H9 (cell line): Measurements from ENCODE around the gene GYG2. TPM values are rescaled to one million over a fixed set of nuclear protein-coding genes. Genes with fewer than 3 reads are reported as not detected.

Experiments used
- DNase-seq: peaks from one replicate; pipeline ENCODE4 v3.0.0-alpha.2; 2017
- H2AFZ ChIP-seq: one replicate; pipeline ENCODE4 v1.6.1; 2013; ENCODE audit warnings: mild to moderate bottlenecking, low read length, control low read depth, moderate library complexity
- H2AK5ac ChIP-seq: 2 replicates; pipeline ENCODE4 v1.6.1; 2013; ENCODE audit warnings: low read length, control low read depth, mixed read lengths; ENCODE audit not compliant: insufficient read length
- H2BK120ac ChIP-seq: one replicate; pipeline ENCODE4 v1.6.1; 2013; ENCODE audit warnings: low read depth, mild to moderate bottlenecking, low read length, control low read depth, inconsistent platforms; ENCODE audit not compliant: poor library complexity, severe bottlenecking
- H2BK12ac ChIP-seq: 2 replicates; pipeline ENCODE4 v1.6.1; 2013; ENCODE audit warnings: low read length, control low read depth, mixed read lengths, low read depth; ENCODE audit not compliant: insufficient read length
- H2BK15ac ChIP-seq: 2 replicates; pipeline ENCODE4 v1.6.1; 2013; ENCODE audit warnings: low read depth, low read length, control low read depth
- H2BK20ac ChIP-seq: one replicate; pipeline ENCODE4 v1.6.1; 2013; ENCODE audit warnings: low read depth, mild to moderate bottlenecking, low read length, control low read depth, inconsistent platforms; ENCODE audit not compliant: poor library complexity, severe bottlenecking
- H2BK5ac ChIP-seq: 2 replicates; pipeline ENCODE4 v1.6.1; 2013; ENCODE audit warnings: low read length, control low read depth, mixed read lengths; ENCODE audit not compliant: insufficient read length
- H3K14ac ChIP-seq: 2 replicates; pipeline ENCODE4 v1.6.1; 2013; ENCODE audit warnings: low read length, control low read depth; ENCODE audit not compliant: insufficient read depth
- H3K18ac ChIP-seq: 2 replicates; pipeline ENCODE4 v1.6.1; 2013; ENCODE audit warnings: low read depth, mild to moderate bottlenecking, mixed read lengths, low read length, control low read depth; ENCODE audit not compliant: insufficient read length
- H3K23ac ChIP-seq: 2 replicates; pipeline ENCODE4 v1.6.1; 2013; ENCODE audit warnings: low read length, control low read depth, mixed read lengths, low read depth; ENCODE audit not compliant: insufficient read length
- H3K23me2 ChIP-seq: 2 replicates; pipeline ENCODE4 v1.6.1; 2013; ENCODE audit warnings: low read depth, mild to moderate bottlenecking, mixed read lengths, low read length, control low read depth; ENCODE audit not compliant: insufficient read length, poor library complexity, severe bottlenecking
- H3K27ac ChIP-seq: 2 replicates; pipeline ENCODE4 v1.5.1; 2013; ENCODE audit warnings: low read length, control low read depth, mixed read lengths, low read depth; ENCODE audit not compliant: insufficient read length
- H3K27me3 ChIP-seq: 2 replicates; pipeline ENCODE4 v1.6.1; 2013; ENCODE audit warnings: low read length, control low read depth, inconsistent platforms; ENCODE audit not compliant: insufficient read depth
- H3K4ac ChIP-seq: 2 replicates; pipeline ENCODE4 v1.6.1; 2013; ENCODE audit warnings: low read depth, mild to moderate bottlenecking, control low read depth, inconsistent platforms, low read length, moderate library complexity
- H3K4me1 ChIP-seq: 2 replicates; pipeline ENCODE4 v1.6.1; 2013; ENCODE audit warnings: low read length, control low read depth, inconsistent platforms; ENCODE audit not compliant: insufficient read depth
- H3K4me2 ChIP-seq: 2 replicates; pipeline ENCODE4 v1.6.1; 2013; ENCODE audit warnings: low read length, control low read depth, mixed read lengths; ENCODE audit not compliant: insufficient read length, insufficient read depth
- H3K56ac ChIP-seq: 2 replicates; pipeline ENCODE4 v1.6.1; 2013; ENCODE audit warnings: low read depth, mild to moderate bottlenecking, mixed read lengths, low read length, control low read depth; ENCODE audit not compliant: insufficient read length
- H3K79me1 ChIP-seq: 2 replicates; pipeline ENCODE4 v1.6.1; 2013; ENCODE audit warnings: low read depth, mild to moderate bottlenecking, moderate library complexity, low read length, control low read depth, inconsistent platforms; ENCODE audit not compliant: insufficient read depth, poor library complexity, severe bottlenecking
- H3K79me2 ChIP-seq: 2 replicates; pipeline ENCODE4 v1.6.1; 2013; ENCODE audit warnings: low read length, control low read depth, inconsistent platforms; ENCODE audit not compliant: insufficient read depth
- H3K9ac ChIP-seq: 2 replicates; pipeline ENCODE4 v1.6.1; 2013; ENCODE audit warnings: low read length, control low read depth, mixed read lengths; ENCODE audit not compliant: insufficient read length; ENCODE audit errors: extremely low read depth
- H3K9me3 ChIP-seq: one replicate; pipeline ENCODE4 v1.6.1; 2013; ENCODE audit warnings: low read depth, low read length, inconsistent platforms; ENCODE audit not compliant: control insufficient read depth
- H3T11ph ChIP-seq: one replicate; pipeline ENCODE4 v1.6.1; 2013; ENCODE audit warnings: mild to moderate bottlenecking, low read length, control low read depth, inconsistent platforms
- H4K20me1 ChIP-seq: one replicate; pipeline ENCODE4 v1.6.1; 2013; ENCODE audit not compliant: control insufficient read depth, insufficient read length, insufficient read depth
- H4K5ac ChIP-seq: 2 replicates; pipeline ENCODE4 v1.6.1; 2013; ENCODE audit warnings: low read depth, mild to moderate bottlenecking, mixed read lengths, low read length, control low read depth; ENCODE audit not compliant: insufficient read length
- H4K8ac ChIP-seq: replicated peaks from 2 replicates; pipeline ENCODE4 v1.6.1; 2013; ENCODE audit warnings: low read length, control low read depth, mixed read lengths, low read depth; ENCODE audit not compliant: insufficient read length
- H4K91ac ChIP-seq: 2 replicates; pipeline ENCODE4 v1.6.1; 2013; ENCODE audit warnings: low read depth, mild to moderate bottlenecking, moderate library complexity, mixed read lengths, low read length, control low read depth; ENCODE audit not compliant: insufficient read length
- H3K27ac Mint-ChIP-seq, 3 experiments: 2 replicates in 2 of 3; 3 replicates in 1 of 3; pipeline ENCODE4 v1.8.0; 2020 to 2021; ENCODE audit warnings: mixed read lengths in 3 of 3, mild to moderate bottlenecking in 1 of 3, moderate library complexity in 1 of 3
- H3K27me3 Mint-ChIP-seq: 2 replicates; pipeline ENCODE4 v1.8.0; 2021; ENCODE audit warnings: low read depth, mild to moderate bottlenecking, moderate library complexity, mixed read lengths
- H3K36me3 Mint-ChIP-seq, 3 experiments: 2 replicates in 2 of 3; 3 replicates in 1 of 3; pipeline ENCODE4 v1.8.0; 2020 to 2021; ENCODE audit warnings: low read depth in 3 of 3, mixed read lengths in 3 of 3; ENCODE audit not compliant: insufficient read depth in 1 of 3
- H3K4me1 Mint-ChIP-seq, 2 experiments: 2 replicates each; pipeline ENCODE4 v1.8.0; 2020; ENCODE audit warnings: mixed read lengths in 2 of 2
- H3K4me3 Mint-ChIP-seq, 2 experiments: 2 replicates in 1 of 2; 3 replicates in 1 of 2; pipeline ENCODE4 v1.8.0; 2020 to 2021; ENCODE audit warnings: mild to moderate bottlenecking in 2 of 2, mixed read lengths in 2 of 2, moderate library complexity in 1 of 2
- H3K9me3 Mint-ChIP-seq, 2 experiments: 2 replicates in 1 of 2; 3 replicates in 1 of 2; pipeline ENCODE4 v1.8.0; 2020; ENCODE audit warnings: mild to moderate bottlenecking in 2 of 2, mixed read lengths in 2 of 2, moderate library complexity in 1 of 2
- WGBS: extraction: QIAGEN DNeasy Blood & Tissue Kit; methylation state at CpG from one replicate; pipeline ENCODE4 v1.1.7; 2013; ENCODE audit warnings: missing lambda C conversion rate, low lambda C conversion rate, mixed read lengths; ENCODE audit not compliant: insufficient read length; ENCODE audit errors: extremely low coverage; 5-methylcytosine and 5-hydroxymethylcytosine counted together
- total RNA-seq: library from RNA; stranded (reverse); gene quantifications from 2 replicates; pipeline ENCODE4 v1.2.1, GENCODE V29; 2021
- TF ChIP-seq, protein P1 (sequence below): fragments of 200-600 bp; sonication (generic); conservative IDR thresholded peaks from 3 replicates; pipeline ENCODE4 v1.8.0; 2021; ENCODE audit warnings: antibody characterized with exemption, mild to moderate bottlenecking

The GYG2 gene
- total RNA-seq, 1 experiment from 2014 or later: 95.9 TPM

DNA sequence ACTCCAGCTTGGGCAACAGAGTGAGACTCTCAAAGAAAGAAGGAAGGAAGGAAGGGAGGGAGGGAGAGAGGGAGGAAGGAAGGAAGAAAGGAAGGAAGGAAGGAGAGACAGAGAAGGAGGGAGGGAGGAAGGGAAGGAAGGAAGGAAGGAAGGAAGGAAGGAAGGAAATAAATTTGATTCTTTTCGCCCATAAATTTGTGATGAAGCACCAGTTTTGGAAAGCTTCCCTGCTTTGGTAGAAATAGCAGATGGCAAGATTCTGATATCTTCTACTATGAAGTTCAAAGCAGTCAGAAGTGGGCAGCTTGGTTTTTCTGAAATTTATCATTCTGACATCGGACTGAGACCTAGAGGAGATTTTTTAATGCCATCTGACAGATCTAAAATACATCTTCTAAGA is 11.7 kb upstream of the GYG2 start:
- Histone ChIP-seq H4K8ac (no peak overlapping the region), H3K23ac (no peak overlapping the region), H3K18ac (no peak overlapping the region), H3K27ac (no peak overlapping the region), H2BK5ac (no peak overlapping the region), H2AK5ac (no peak overlapping the region), H3K56ac (no peak overlapping the region), H2AFZ (no peak overlapping the region), H3K79me2 (no peaks in the 10 kb centered on the region), H4K5ac (no peak overlapping the region), H2BK120ac (no peak overlapping the region), H3K23me2 (no peaks in the 10 kb centered on the region), H2BK15ac (no peak overlapping the region), H3K4me2 (no peak overlapping the region), H4K20me1 (no peaks in the 10 kb centered on the region), H4K91ac (no peak overlapping the region), H3K4ac (no peak overlapping the region), H3K14ac (no peak overlapping the region), H3K9ac (no peak overlapping the region), H2BK20ac (no peak overlapping the region), H3K27me3 (no peaks in the 10 kb centered on the region), H3K4me1 (no peaks in the 10 kb centered on the region), H3T11ph (no peak overlapping the region), H3K9me3 (no peaks in the 10 kb centered on the region), H3K79me1 (no peaks in the 10 kb centered on the region), H2BK12ac (no peak overlapping the region)
- Mint-ChIP-seq H3K9me3 (no peaks in the 10 kb centered on the region), H3K4me3 (no peak overlapping the region), H3K27me3 (no peaks in the 10 kb centered on the region), H3K4me1 (peaks cover 5 to 6% of the 10 kb centered on the region in 2 experiments), H3K27ac (no peak overlapping the region), H3K36me3 (no peaks in the 10 kb centered on the region)
- TF ChIP-seq, protein P1, sequence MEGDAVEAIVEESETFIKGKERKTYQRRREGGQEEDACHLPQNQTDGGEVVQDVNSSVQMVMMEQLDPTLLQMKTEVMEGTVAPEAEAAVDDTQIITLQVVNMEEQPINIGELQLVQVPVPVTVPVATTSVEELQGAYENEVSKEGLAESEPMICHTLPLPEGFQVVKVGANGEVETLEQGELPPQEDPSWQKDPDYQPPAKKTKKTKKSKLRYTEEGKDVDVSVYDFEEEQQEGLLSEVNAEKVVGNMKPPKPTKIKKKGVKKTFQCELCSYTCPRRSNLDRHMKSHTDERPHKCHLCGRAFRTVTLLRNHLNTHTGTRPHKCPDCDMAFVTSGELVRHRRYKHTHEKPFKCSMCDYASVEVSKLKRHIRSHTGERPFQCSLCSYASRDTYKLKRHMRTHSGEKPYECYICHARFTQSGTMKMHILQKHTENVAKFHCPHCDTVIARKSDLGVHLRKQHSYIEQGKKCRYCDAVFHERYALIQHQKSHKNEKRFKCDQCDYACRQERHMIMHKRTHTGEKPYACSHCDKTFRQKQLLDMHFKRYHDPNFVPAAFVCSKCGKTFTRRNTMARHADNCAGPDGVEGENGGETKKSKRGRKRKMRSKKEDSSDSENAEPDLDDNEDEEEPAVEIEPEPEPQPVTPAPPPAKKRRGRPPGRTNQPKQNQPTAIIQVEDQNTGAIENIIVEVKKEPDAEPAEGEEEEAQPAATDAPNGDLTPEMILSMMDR: no peak
- no CpG with 5 or more reads among the region's 2 CpGs for WGBS
- no peak for DNase-seq
